Activated T-helper 1 cell treated with anti-CD3 and anti-CD28 coated beads, Interleukin-12 subunit alpha, Interleukin-12 subunit beta, Interleukin-2, Interleukin-4 antibody, amounts not matched to agents 30 ng/mL and 10 ng/mL and 1 ng/mL, durations not matched to agents 14 hours and 24 hours and 36 hours (primary cell): ENCODE measurements around the gene TRIM44. TPM values are rescaled to one million over a fixed set of nuclear protein-coding genes. Genes with fewer than 3 reads are reported as not detected.

ENCODE experiments used
- DNase-seq: peaks from one replicate; pipeline ENCODE4 v3.0.0; 2021; ENCODE audit warnings: low spot score
- H3K27ac Mint-ChIP-seq: one replicate; pipeline ENCODE4 v1.8.0; 2021; ENCODE audit warnings: mild to moderate bottlenecking, mixed read lengths
- H3K27me3 Mint-ChIP-seq: one replicate; pipeline ENCODE4 v1.8.0; 2022; ENCODE audit warnings: mild to moderate bottlenecking, moderate library complexity, mixed read lengths; ENCODE audit not compliant: insufficient read depth
- H3K36me3 Mint-ChIP-seq: one replicate; pipeline ENCODE4 v1.8.0; 2021; ENCODE audit warnings: low read depth, mixed read lengths
- H3K4me1 Mint-ChIP-seq: one replicate; pipeline ENCODE4 v1.8.0; 2021; ENCODE audit warnings: low read depth, mixed read lengths
- H3K4me3 Mint-ChIP-seq: one replicate; pipeline ENCODE4 v1.8.0; 2021; ENCODE audit warnings: mild to moderate bottlenecking, moderate library complexity, mixed read lengths
- H3K9me3 Mint-ChIP-seq: one replicate; pipeline ENCODE4 v1.8.0; 2021; ENCODE audit warnings: mixed read lengths
- intact Hi-C: fragments of 100-400 bp; cut with micrococcal nuclease; formaldehyde crosslinking; loops from one replicate; pipeline ENCODE4 v1.15.1; 2024
- total RNA-seq: library from RNA; stranded (reverse); gene quantifications from 2 replicates; pipeline ENCODE4 v1.2.3, GENCODE V29; 2022

Gene TRIM44
- total RNA-seq, 1 donor from 2014 or later: 24.3 TPM

DNA sequence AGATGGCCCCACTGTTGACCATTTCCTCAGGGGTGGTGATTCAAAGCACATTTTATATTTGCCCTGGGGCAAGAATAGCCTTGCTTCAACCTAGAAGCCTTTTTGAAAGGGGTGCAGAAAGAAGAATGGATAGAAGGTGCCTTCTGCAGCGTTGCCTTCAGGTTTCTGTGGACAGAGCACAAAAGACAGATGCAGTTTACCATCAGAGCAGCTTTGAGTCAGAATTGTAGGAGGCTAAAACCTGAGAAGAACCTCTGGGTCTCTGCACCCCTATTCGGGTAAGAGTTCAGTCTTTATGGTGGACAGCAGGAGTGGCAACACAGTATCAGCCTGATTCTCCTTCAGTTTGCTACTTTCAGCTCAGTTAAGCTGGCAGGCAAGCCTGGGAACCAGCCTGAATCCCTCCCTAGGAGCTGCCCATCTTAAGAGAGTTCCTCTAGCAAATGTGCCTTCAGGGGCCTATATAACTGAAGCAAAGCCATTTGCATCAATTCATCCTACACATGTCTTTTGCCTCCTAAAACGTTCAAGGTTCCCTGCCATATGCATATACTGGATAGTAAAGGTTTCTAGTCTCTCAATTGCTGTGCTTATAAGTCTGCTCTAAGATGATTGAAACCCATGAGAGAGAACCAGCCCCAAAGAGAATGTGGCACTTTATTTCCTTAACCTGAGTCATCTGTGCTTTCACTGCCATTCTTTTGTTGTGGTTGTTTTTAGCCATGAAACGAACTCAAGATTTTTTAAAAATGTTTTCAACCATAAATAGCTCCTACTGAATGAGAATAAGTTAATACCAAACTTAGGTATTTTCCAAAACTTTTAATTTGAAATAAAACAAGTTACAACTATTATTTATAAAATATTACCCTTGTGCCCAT, 123.0 kb downstream of the TRIM44 start:
- Mint-ChIP-seq H3K27me3 (peaks cover 3% of the 10 kb centered on the region), H3K4me1 (peaks cover 22% of the 10 kb centered on the region), H3K4me3 (no peak overlapping the region), H3K36me3 (no peaks in the 10 kb centered on the region), H3K9me3 (no peaks in the 10 kb centered on the region), H3K27ac (no peak overlapping the region)
- DNase-seq: no peak
- intact Hi-C loops: loop anchor here (5.0 kb wide), 1 partner anchor 123 kb away; the partner anchor contains the start of gene TRIM44

DNA sequence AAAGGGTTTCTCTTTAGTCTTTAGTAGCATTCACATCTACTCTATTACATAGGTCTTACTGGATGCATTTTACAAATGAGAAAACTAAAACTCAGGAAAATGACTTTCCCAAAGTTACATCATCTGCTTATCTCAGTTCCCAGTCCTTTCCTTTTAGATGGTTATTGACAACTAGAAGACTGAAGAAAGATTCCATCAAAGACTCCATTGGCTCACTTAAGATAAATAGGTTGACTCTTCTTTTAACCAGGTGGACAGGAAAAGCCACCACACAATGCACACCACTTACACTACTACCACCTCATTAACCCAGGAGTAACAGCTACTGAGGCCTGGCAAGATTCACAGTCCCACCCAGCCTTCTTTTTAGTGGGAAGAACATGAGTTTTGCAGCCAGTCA, 123.6 kb downstream of the TRIM44 start:
- intact Hi-C loops: loop anchor here (5.0 kb wide), 1 partner anchor 124 kb away; the partner anchor contains the start of gene TRIM44
- Mint-ChIP-seq H3K36me3 (no peaks in the 10 kb centered on the region), H3K27me3 (peaks cover 3% of the 10 kb centered on the region), H3K4me3 (no peak overlapping the region), H3K9me3 (no peaks in the 10 kb centered on the region), H3K27ac (no peak overlapping the region), H3K4me1 (peaks cover 22% of the 10 kb centered on the region)
- no peak for DNase-seq

DNA sequence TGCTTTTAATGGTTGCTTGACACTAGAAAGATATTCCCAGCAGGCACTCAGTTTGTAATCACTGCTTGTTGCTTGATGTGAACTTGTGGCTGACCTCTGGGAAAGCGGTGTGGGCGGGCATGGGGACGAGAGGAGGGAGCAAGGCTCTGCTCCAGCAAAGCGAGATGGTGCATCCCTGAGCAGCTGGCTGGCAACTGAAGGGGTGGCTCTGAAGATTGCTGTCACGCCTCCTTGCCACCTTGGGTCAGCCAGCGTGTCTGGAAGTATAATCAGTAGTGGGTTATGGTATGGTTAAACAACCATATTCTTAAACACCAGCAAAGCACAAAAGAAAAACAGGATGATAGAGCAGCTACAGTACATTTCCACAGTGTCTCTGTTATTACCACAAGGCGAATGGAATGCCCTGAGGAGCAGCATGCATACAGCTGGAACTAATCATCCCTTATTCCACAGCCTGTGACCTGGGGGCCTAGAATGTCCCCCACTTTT, 124.5 kb downstream of the TRIM44 start:
- Mint-ChIP-seq H3K27me3 (peaks cover 3% of the 10 kb centered on the region), H3K4me1 (peaks cover 22% of the 10 kb centered on the region), H3K4me3 (no peak overlapping the region), H3K9me3 (no peaks in the 10 kb centered on the region), H3K27ac (no peak overlapping the region), H3K36me3 (no peaks in the 10 kb centered on the region)
- intact Hi-C loops: loop anchor here (5.0 kb wide), 1 partner anchor 125 kb away; the partner anchor contains the start of gene TRIM44
- DNase-seq: no peak

DNA sequence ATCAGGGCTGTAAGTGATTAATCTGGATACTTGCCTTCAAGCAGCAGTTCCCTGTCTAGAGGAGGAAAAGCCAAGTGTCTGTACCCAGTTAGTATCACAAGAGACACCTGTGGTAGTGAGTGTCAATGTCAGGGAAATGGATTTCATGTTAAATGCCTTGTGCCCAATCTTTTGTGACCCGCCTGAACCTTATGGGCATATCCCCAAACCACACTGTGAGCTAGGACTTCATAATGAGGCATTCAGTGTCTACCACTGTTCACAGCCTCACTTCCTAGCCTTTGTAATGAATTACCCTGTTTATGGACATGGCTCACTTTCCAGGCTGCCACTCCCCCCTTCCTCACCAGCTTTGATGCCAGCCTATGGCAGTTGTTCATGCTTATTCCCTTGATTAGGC, 125.1 kb downstream of the TRIM44 start:
- Mint-ChIP-seq H3K4me3 (no peak overlapping the region), H3K4me1 (peaks cover 22% of the 10 kb centered on the region), H3K27ac (no peak overlapping the region), H3K9me3 (no peaks in the 10 kb centered on the region), H3K36me3 (no peaks in the 10 kb centered on the region), H3K27me3 (peaks cover 3% of the 10 kb centered on the region)
- no peak for DNase-seq
- intact Hi-C loops: loop anchor here (5.0 kb wide), 1 partner anchor 125 kb away; the partner anchor contains the start of gene TRIM44

DNA sequence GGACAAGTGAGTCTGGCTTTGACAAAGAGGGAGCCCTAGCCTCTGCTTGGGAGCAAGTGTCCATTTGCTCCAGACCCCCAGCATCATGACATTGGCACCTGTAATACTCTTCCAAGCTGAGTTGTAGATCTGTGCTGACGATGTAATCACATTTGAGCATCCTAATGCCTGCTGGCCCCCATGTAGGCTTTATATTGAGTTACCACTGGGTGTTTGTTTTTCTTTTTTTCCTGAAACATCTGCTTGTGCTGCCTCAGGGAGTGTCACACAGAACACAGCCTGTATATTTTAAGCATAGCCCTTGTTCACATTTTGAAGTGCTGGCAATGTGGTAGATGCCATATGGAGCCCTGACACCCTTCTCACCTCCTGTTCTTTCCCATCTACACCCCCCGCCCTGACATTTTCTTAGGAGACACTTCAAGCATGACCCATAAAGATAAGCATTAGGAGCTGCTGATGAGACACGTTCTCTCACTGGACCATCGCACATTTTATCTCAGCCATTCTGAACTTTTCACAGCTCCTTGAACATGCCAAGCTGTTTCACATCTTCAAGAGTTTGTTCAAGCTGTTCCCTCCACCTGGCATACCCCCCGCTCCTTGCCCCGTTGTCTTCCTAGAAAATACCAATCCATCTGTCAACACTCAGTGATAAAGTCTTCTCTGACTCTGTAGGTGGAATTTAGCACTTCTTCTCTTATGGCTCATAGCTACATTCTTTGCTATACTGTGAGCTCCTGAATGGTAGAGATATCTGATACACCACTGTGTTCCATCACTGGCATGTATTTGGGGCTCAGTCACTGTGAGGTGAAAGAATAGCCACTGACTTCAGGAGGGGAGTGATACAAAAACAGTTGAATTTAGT, 128.7 kb downstream of the TRIM44 start:
- Mint-ChIP-seq H3K4me3 (no peak overlapping the region), H3K27ac (no peak overlapping the region), H3K27me3 (peaks cover 3% of the 10 kb centered on the region), H3K36me3 (peaks cover 2% of the 10 kb centered on the region), H3K9me3 (no peaks in the 10 kb centered on the region), H3K4me1 (peaks cover 3% of the 10 kb centered on the region)
- intact Hi-C loops: no loop called here
- DNase-seq: no peak

DNA sequence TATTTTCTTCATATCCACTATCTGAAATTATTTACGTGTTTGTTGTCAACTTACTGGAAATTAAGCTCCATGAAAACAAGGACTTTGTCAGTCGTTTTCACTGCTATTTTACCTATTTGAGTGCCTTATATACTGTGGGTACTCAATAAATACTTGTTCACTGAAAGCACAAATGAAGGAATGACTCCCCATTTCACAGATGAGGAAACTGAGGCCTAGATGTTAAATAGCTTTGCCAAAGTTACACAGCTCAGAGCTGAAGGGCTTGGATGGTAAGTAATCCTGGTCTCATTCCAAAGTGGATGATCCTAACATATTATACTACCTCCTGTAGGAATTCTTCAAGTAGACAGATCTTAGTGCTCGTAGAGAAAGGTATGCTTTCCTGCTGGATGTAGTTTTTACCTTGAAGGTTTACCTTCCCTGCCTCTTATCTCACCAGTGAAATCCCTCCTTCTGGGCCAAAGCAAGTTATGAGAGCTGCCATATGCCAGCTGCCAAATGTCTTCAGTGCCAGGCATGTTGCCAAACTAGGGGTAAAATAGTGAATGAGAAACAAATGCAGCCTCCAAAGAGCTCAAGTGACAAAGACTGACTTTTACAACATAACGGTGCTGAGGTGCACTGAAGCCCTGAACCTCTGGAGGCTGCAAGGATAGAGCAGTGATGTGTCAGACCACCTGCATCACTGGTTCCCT, 129.7 kb downstream of the TRIM44 start:
- DNase-seq: no peak
- H3K9me3 Mint-ChIP-seq: no peaks in the 10 kb centered on the region
- no peak overlapping the region for H3K4me3 Mint-ChIP-seq
- H3K27me3 Mint-ChIP-seq: peaks cover 3% of the 10 kb centered on the region
- H3K27ac Mint-ChIP-seq: no peak overlapping the region
- H3K4me1 Mint-ChIP-seq: no peaks in the 10 kb centered on the region
- H3K36me3 Mint-ChIP-seq: peaks cover 2% of the 10 kb centered on the region
- intact Hi-C loops: no loop called here

DNA sequence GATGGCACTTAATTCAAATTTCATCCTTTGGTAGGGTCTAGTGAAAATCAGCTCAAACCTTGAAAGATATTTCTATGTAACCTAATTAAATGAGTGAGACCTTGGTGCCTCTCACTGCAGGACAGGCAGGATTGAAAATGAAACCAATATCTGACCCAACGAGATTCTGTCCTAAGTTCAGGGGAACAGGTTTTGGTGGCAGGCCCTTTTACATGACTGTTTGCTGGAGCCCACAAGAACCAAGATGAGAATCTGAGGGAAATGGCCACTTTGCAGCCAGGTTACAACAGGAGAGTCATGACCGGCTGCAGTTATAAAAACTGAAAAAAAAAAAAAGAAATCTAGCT, 130.2 kb downstream of the TRIM44 start:
- Mint-ChIP-seq H3K36me3 (peaks cover 2% of the 10 kb centered on the region), H3K27ac (no peak overlapping the region), H3K27me3 (peaks cover 3% of the 10 kb centered on the region), H3K4me3 (no peak overlapping the region), H3K4me1 (no peaks in the 10 kb centered on the region), H3K9me3 (no peaks in the 10 kb centered on the region)
- intact Hi-C loops: no loop called here
- DNase-seq: no peak

DNA sequence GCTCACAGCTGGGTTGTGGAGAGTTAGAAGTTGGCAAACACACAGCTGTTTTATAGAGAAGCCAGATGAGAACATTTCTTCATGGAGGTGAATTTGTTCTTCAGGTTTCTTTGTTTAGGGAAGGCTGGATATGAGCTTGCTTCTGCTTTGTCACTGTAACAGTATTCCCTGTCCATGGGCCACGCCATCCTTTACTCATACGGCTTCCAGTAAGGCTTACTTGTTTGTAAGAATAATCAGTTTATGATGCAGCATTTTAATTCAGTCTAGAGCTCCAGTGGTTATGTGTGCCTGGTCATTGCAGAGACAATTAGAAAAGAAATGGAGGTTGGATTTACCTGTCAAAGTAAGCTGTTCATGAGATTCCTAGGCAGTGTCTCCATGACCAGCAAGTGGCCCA, 131.8 kb downstream of the TRIM44 start:
- Mint-ChIP-seq H3K27ac (no peak overlapping the region), H3K4me3 (no peak overlapping the region), H3K4me1 (no peaks in the 10 kb centered on the region), H3K9me3 (no peaks in the 10 kb centered on the region), H3K36me3 (peaks cover 2% of the 10 kb centered on the region), H3K27me3 (no peaks in the 10 kb centered on the region)
- intact Hi-C loops: no loop called here
- no peak for DNase-seq

DNA sequence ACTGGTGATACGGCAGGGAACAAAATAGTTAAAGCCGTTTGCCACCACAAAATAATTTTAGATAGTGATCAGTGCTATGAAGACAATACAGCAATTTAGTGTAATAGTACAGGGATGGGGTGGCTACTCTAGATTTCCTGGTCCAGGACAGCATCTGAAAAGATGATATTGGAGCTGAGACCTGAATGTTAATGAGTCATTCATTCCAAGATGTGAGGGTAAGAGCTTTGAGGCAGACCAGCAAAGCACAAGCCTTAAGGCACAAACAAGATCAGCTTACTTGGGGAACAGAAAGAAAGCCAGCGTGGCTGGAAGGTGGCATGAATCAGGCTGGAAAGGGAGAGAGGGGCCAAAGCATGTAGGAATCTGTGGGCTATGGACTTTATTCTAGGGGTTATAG, 132.3 kb downstream of the TRIM44 start:
- no peaks in the 10 kb centered on the region for H3K27me3 Mint-ChIP-seq
- no peaks in the 10 kb centered on the region for H3K4me1 Mint-ChIP-seq
- DNase-seq: no peak
- intact Hi-C loops: no loop called here
- H3K36me3 Mint-ChIP-seq: peaks cover 2% of the 10 kb centered on the region
- H3K27ac Mint-ChIP-seq: no peak overlapping the region
- H3K9me3 Mint-ChIP-seq: no peaks in the 10 kb centered on the region
- no peak overlapping the region for H3K4me3 Mint-ChIP-seq

DNA sequence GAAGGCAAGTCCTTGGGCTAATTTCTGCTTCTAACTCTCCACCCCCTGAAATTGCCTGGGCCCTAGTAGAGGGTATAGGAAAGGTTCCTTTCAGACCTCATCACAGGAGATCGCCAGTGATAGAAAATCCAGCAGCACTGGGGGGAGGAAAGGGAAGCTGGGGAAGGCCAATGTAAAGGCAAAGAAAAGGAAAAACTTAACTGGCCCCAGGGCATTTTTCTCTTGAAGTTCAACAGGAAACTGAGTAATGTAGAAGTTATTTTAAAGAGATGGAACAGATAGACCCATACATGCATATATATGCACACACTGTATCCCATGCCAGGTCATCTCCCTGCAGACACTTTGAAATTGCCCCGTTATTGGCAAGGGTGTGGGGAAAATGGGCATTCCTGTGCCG, 134.0 kb downstream of the TRIM44 start:
- H3K4me1 Mint-ChIP-seq: peaks cover 8% of the 10 kb centered on the region
- H3K36me3 Mint-ChIP-seq: peaks cover 4% of the 10 kb centered on the region
- intact Hi-C loops: no loop called here
- no peak for DNase-seq
- H3K27me3 Mint-ChIP-seq: no peaks in the 10 kb centered on the region
- H3K9me3 Mint-ChIP-seq: no peaks in the 10 kb centered on the region
- no peak overlapping the region for H3K27ac Mint-ChIP-seq
- H3K4me3 Mint-ChIP-seq: no peak overlapping the region

DNA sequence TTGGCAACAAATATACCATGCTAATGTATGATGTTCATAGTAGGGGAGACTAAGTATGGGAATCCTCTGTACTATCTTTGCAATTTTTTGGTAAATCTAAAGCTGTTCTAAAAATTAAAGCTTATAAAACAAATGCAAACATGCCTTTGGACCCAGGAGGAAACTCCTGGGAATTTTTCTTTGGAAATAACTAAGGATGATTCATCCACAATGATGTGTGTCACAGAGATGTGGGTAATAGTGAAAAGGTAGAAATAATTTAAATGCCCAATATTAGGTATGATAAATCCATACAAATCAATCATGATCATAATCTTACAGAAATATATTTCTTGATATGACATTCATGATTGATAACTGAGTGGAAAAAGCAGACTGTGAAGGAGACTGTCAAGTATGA, 135.8 kb downstream of the TRIM44 start:
- DNase-seq: no peak
- Mint-ChIP-seq H3K9me3 (no peaks in the 10 kb centered on the region), H3K4me3 (no peak overlapping the region), H3K36me3 (peaks cover 4% of the 10 kb centered on the region), H3K27ac (no peak overlapping the region), H3K27me3 (no peaks in the 10 kb centered on the region), H3K4me1 (peaks cover 8% of the 10 kb centered on the region)
- intact Hi-C loops: no loop called here

DNA sequence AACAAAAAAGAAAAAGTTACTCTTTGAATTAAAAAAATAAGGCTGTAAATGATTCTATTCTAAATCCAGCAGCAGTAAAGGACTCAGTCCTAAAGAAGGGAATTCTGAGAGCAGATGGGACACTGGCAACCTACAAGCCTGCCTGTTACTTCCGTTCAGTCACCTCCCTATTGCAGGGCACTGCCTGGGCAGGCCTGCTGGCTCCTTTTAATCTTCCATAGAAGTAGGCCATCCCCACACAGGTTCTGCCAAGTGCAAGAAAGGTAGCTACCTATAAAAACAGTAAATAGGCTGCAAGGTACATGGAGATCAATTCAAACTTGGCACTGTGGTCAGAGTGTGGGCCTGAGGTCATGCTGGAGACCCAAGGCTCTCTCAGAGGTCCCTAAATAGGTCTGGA, 136.4 kb downstream of the TRIM44 start:
- no peak for DNase-seq
- intact Hi-C loops: no loop called here
- peaks cover 8% of the 10 kb centered on the region for H3K4me1 Mint-ChIP-seq
- H3K4me3 Mint-ChIP-seq: no peak overlapping the region
- H3K27ac Mint-ChIP-seq: no peak overlapping the region
- H3K9me3 Mint-ChIP-seq: no peaks in the 10 kb centered on the region
- no peaks in the 10 kb centered on the region for H3K27me3 Mint-ChIP-seq
- H3K36me3 Mint-ChIP-seq: peaks cover 2% of the 10 kb centered on the region
